ENCODE measurements around the gene TMEM231. TPM values are rescaled to one million over a fixed set of nuclear protein-coding genes. Genes with fewer than 3 reads are reported as not detected.
"Not testable (repeated sequence)": the region's sequence is repeated elsewhere in the genome, so short reads cannot be mapped to it uniquely, and the experiment has no call there.

The TMEM231 gene, protein sequence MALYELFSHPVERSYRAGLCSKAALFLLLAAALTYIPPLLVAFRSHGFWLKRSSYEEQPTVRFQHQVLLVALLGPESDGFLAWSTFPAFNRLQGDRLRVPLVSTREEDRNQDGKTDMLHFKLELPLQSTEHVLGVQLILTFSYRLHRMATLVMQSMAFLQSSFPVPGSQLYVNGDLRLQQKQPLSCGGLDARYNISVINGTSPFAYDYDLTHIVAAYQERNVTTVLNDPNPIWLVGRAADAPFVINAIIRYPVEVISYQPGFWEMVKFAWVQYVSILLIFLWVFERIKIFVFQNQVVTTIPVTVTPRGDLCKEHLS
- total RNA-seq (1 to 10 TPM; 6.3 to 7.8 (median 6.8) TPM), polyA plus RNA-seq (3.8 TPM)
- long read RNA-seq, donor 1, full-length matches to known transcripts = 35 of 38 reads
- long read RNA-seq, donor 1, partial matches to known transcripts = 0 of 38 reads
- long read RNA-seq, donor 1, other reads (novel, unspliced or antisense) = 3 of 38 reads
- long read RNA-seq, donor 2, full-length matches to known transcripts = 16 of 19 reads
- long read RNA-seq, donor 2, partial matches to known transcripts = 0 of 19 reads
- long read RNA-seq, donor 2, other reads (novel, unspliced or antisense) = 3 of 19 reads
- long read RNA-seq, donor 3, full-length matches to known transcripts = 80 of 96 reads
- long read RNA-seq, donor 3, partial matches to known transcripts = 1 of 96 reads
- long read RNA-seq, donor 3, other reads (novel, unspliced or antisense) = 15 of 96 reads
- long read RNA-seq, donor 4, full-length matches to known transcripts = 12 of 16 reads
- long read RNA-seq, donor 4, partial matches to known transcripts = 0 of 16 reads
- long read RNA-seq, donor 4, other reads (novel, unspliced or antisense) = 4 of 16 reads

DNA sequence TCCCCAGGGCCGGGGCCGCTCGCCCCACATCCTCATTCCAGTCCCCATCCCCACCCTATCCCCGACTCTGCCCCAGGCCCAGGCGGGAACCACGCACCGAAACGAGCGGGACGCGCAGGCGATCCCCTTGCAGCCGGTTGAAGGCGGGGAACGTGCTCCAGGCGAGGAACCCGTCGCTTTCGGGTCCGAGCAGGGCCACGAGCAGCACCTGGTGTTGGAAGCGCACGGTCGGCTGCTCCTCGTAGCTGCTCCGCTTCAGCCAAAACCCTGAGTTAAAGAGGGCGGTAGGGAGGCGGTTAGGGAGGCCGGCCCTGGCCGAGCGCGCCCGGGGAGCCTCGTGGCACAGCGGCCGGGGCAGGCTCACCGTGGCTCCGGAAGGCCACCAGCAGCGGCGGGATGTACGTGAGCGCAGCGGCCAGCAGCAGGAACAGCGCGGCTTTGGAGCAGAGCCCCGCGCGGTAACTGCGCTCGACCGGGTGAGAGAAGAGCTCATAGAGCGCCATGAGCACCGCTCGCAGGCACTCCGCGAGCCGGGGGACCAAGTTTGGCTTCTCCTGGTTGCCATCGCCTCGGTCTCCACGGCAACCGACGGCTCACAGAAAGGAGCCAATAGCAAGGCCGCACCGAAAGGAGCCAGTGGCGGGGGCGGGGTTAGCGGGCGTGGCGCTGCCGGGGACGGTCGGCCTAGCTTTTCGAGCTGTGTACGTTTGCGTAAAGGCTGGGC, at the start of gene TMEM231:
Gene TMEM231 (minus strand): TSS at position 546 of the 724 bp plus-strand sequence. CDS start 43 bp downstream, at position 503.
- Histone ChIP-seq H3K4me3 (ENCODE audit: low read length) (peak within 1 kb of the TSS; percentile 69), H3K27ac (ENCODE audit: low read length) (peak within 1 kb of the TSS; percentile 64), H3K27me3 (ENCODE audit: control insufficient read depth, insufficient read depth) (no peaks in the 10 kb centered on the region), H3K4me1 (ENCODE audit: control insufficient read depth, insufficient read depth, low read length) (no peaks in the 10 kb centered on the region), H3K9me3 (ENCODE audit: control insufficient read depth, low read length) (no peaks in the 10 kb centered on the region)
- intact Hi-C loops (cut with DNase I) = loop anchor here in 2 of 4 donors (5.0 to 10.0 kb wide), 3 partner anchors 39 to 81 kb away; partner anchors contain the start of gene ADAT1 (in 1 of the 2)
- peak; percentile 98 for ATAC-seq
- under 1% methylated on average over 75 of the region's 75 CpGs for WGBS
- peak; percentile 99 to 100 (median 99) for DNase-seq

DNA sequence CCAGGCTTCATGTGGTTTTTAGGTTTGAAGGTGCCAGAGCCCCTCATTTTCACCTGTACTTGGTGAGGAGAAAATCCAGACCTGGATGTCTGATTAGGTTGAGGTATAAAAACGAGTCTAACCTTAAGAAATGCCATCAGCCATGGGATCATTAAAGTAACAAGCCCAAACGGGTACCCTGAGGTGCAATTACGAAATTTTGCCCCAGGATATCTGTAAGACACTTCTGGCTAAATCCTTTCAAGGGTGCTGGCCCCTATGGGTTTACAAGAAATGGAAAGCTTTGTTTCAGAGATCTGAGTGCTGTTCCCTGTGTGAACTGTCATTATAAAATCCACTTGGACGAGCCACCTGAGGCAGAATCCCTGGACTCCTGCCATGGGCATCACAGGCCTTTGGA, 47.2 kb upstream of the TMEM231 start:
- Histone ChIP-seq H3K27me3 (ENCODE audit: control insufficient read depth, insufficient read depth) (no peaks in the 10 kb centered on the region), H3K4me1 (ENCODE audit: control insufficient read depth, insufficient read depth, low read length) (no peaks in the 10 kb centered on the region), H3K27ac (ENCODE audit: low read length) (no peak overlapping the region), H3K4me3 (ENCODE audit: low read length) (no peak overlapping the region), H3K9me3 (ENCODE audit: control insufficient read depth, low read length) (no peaks in the 10 kb centered on the region)
- 91% methylated on average over 4 of the region's 4 CpGs for WGBS
- intact Hi-C loops (cut with DNase I) = no loop called here
- DNase-seq = no peak
- ATAC-seq = no peak

DNA sequence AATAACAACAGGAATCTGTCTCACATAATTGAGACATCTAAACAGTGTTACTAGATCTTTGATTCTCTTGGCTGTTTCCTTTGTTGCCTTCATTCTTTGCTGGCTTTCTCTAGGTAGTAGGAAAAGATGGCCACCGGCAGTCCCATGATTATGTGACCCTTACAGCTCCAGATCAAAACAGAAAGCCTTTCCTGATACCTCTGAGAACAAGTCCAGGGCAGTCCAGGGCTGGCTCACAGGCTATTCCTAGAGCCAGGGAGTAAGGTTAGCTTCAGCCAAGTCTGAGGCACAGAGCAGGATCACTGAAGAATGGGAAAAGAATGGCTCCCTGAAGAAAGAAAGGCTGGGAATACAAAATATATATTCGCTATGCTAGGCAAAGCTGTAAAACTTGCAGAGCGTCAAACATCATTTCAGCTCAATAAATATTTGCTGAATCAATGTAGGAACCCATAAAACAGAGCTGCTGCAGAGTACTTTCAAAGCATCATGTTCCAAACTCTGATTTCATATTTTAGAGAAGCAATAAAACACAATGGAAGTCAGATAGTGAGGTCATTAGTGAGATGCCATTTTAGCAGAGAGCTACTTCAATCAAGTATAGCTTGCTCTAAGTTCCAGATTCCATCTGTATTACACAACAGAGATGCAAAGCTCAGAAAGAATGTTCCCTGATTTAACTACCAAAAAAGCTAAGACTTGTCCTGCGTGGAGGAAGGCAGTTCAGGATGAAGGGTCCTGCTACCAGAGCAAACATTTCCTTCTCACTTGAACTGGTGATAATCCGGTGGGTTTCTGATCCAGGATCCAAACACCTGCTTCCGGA, 43.6 kb upstream of the TMEM231 start:
- intact Hi-C loops (cut with DNase I) = loop anchor here in 1 of 4 donors (10.0 kb wide), 1 partner anchor 115 kb away; no protein-coding TSS in a partner anchor
- DNase-seq = no peak
- Histone ChIP-seq H3K4me1 (ENCODE audit: control insufficient read depth, insufficient read depth, low read length) (no peaks in the 10 kb centered on the region), H3K4me3 (ENCODE audit: low read length) (no peak overlapping the region), H3K27me3 (ENCODE audit: control insufficient read depth, insufficient read depth) (no peaks in the 10 kb centered on the region), H3K9me3 (ENCODE audit: control insufficient read depth, low read length) (no peaks in the 10 kb centered on the region), H3K27ac (ENCODE audit: low read length) (no peak overlapping the region)
- WGBS = 86% methylated on average over 6 of the region's 6 CpGs
- ATAC-seq = no peak

DNA sequence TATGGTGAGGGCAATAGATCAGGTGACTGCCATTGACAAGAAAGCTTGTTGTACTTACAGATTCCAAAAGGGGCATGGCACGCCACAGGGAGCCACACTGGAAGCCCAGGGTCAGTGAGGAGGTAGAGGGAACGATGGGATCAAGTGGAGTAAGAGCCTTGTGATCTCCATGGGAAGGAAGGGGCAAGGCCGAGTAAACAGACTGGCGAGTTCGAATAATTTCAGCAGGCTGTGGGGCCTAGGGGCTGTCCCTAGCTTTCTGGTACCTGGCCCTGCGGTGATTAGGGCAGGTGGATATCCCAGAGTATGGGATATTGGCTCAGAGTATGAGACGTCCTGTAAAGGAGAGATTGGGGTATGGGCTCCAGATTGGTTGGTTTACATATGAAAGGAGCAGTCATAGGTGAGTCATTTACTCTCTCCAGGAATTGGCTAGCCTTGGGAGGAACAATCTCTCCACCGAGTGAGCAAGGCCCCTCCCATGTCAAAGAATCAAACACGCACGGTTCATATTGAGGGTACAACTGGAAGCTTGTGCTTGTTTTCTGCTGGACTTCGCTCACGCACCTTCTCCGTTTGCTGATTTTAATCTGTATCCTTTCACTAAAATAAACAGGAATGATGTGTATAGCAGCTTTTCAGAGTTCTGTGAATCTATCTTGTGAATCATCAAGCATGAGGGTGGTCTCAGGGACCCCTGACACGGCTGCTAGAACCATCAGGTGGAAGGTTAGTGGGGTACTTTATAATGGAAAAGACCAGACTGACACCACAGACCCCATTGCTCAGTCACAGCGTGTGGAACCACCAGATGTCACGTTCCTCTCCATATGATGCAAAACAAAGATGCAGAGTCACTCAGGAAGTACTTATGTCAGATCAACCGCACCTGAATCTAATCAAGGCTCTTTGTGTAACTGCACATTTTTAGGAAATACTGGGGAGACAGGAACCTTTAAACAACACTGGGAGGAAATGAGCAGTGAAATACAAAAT, 38.1 kb upstream of the TMEM231 start:
- WGBS = 70% methylated on average over 17 of the region's 17 CpGs
- H3K4me3 ChIP-seq (ENCODE audit: low read length) = no peak overlapping the region
- ATAC-seq (peak in 1 of 2 donors; percentile 35), DNase-seq (no peak)
- no peak overlapping the region for H3K27ac ChIP-seq (ENCODE audit: low read length)
- H3K9me3 ChIP-seq (ENCODE audit: control insufficient read depth, low read length) = no peaks in the 10 kb centered on the region
- no peaks in the 10 kb centered on the region for H3K4me1 ChIP-seq (ENCODE audit: control insufficient read depth, insufficient read depth, low read length)
- no peaks in the 10 kb centered on the region for H3K27me3 ChIP-seq (ENCODE audit: control insufficient read depth, insufficient read depth)
- intact Hi-C loops (cut with DNase I) = loop anchor here in 1 of 4 donors (10.0 kb wide), 1 partner anchor 109 kb away; no protein-coding TSS in a partner anchor

DNA sequence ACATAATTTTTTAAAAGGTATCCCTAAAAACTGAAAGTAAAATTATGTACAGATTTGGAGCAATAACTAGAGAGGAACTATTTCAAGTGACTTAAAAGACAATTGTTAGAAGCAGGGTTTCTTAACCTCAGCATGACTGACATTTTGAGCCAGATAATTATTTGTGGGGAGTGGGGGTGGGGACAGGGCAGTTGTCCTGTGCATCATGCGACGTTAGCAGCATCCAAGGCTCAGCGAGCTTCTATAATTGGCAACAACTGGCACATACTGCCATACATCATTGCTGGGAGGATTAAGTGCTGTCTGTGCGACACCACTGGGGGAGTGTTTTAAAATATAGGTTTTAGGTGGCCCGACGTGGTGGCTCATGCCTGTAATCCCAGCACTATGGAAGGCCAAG, 37.3 kb upstream of the TMEM231 start:
- no peaks in the 10 kb centered on the region for H3K4me1 ChIP-seq (ENCODE audit: control insufficient read depth, insufficient read depth, low read length)
- ATAC-seq = no peak
- H3K27ac ChIP-seq (ENCODE audit: low read length) = no peak overlapping the region

DNA sequence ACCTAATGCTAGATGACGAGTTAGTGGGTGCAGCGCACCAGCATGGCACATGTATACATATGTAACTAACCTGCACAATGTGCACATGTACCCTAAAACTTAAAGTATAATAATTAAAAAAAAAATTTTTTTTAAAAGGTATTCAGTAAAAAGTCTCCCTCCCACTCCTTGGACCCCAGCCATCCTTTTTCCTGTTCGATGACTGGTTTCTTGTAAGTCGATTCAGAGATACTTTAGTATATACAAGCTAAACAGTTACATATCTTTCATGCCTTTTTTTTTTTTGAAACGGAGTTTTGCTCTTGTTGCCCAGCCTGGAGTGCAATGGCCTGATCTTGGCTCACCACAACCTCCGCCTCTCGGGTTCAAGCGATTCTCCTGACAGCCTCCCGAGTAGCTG, 35.9 kb upstream of the TMEM231 start:
- H3K27ac ChIP-seq (ENCODE audit: low read length); H3K27me3 ChIP-seq (ENCODE audit: control insufficient read depth, insufficient read depth); H3K4me3 ChIP-seq (ENCODE audit: low read length); DNase-seq; H3K4me1 ChIP-seq (ENCODE audit: control insufficient read depth, insufficient read depth, low read length); H3K9me3 ChIP-seq (ENCODE audit: control insufficient read depth, low read length); ATAC-seq: not testable (repeated sequence)
- intact Hi-C loops (cut with DNase I) = loop anchor here in 1 of 4 donors (10.0 kb wide), 1 partner anchor 107 kb away; no protein-coding TSS in a partner anchor
- WGBS = 31% methylated on average over 7 of the region's 9 CpGs

More for the DNA sequence above, 37.3 kb upstream of the TMEM231 start:
- Histone ChIP-seq H3K27me3 (ENCODE audit: control insufficient read depth, insufficient read depth) (no peaks in the 10 kb centered on the region), H3K9me3 (ENCODE audit: control insufficient read depth, low read length) (no peaks in the 10 kb centered on the region), H3K4me3 (ENCODE audit: low read length) (no peak overlapping the region)
- no peak for DNase-seq
- WGBS = 79% methylated on average over 6 of the region's 6 CpGs
- intact Hi-C loops (cut with DNase I) = loop anchor here in 1 of 4 donors (10.0 kb wide), 1 partner anchor 109 kb away; no protein-coding TSS in a partner anchor

DNA sequence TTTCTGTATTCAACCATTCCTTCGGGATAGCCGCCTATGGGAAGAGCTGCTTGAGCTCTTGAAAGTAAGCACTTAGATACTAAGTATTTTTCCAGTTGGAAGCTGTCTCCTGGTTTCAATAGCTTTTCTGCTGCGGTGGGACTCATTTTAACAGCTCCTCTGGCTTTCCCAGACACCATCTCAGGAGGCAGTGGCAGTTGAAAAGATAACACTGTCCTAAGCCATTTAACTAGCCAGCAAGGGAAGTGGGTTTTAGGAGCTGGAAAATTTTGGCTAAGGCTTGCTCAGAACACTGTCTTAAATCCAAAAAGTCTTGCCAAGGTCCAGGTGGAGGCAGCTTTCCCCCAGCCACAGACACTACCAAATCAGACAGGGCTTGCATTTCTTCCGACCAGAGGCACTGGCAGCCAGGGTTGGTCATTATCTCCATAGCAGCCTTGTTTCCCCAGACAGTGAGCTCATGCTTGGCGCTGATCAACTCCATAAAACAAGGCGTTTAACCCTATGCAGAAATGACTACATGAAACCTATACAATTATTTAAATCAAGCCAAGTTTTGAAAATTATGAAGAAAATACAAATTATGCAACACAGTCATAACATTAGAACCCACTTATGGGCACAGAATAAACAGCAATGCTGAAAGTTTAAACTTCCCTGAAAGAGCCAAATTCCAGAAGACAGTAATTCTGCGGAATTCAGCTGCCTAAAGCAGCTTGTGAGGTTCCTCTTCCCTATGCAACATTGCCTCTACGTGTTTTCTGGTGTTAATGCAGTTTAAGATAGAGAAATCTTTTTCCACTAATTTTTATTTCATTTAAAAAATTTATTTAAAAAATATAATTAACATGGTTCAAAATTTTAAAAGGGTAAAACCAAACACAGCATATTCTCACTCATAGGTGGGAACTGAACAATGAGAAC, 35.1 kb upstream of the TMEM231 start:
- H3K4me3 ChIP-seq (ENCODE audit: low read length) = no peak overlapping the region
- intact Hi-C loops (cut with DNase I) = loop anchor here in 1 of 4 donors (10.0 kb wide), 1 partner anchor 106 kb away; no protein-coding TSS in a partner anchor
- peak overlapping the region; percentile 92 for H3K27ac ChIP-seq (ENCODE audit: low read length)
- DNase-seq (peak; percentile 80 to 89 (median 83)), ATAC-seq (peak; percentile 91 to 94)
- 17% methylated on average over 8 of the region's 8 CpGs for WGBS
- no peaks in the 10 kb centered on the region for H3K9me3 ChIP-seq (ENCODE audit: control insufficient read depth, low read length)
- H3K4me1 ChIP-seq (ENCODE audit: control insufficient read depth, insufficient read depth, low read length) = no peaks in the 10 kb centered on the region
- no peaks in the 10 kb centered on the region for H3K27me3 ChIP-seq (ENCODE audit: control insufficient read depth, insufficient read depth)

DNA sequence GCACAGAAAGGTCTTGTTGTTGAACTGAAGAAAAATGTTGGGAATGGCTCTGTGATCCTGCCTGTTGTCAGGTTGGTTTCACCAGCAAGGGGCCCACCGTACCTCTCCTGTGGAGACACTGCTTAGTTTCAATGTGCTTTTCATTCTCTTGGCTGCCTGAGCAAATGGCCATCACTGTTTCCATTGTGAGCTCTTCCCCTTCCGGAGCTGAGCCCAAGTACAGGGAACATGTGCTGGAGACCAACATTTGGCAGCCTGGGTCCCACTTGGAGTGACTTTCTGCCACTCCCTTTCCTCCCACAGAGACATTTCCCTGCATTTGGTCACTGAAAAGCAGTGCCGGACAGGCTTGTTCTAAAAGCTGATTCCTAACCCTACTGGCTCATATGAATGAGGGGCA, 33.3 kb upstream of the TMEM231 start:
- H3K27ac ChIP-seq (ENCODE audit: low read length) = peak overlapping the region; percentile 60
- DNase-seq (peak; percentile 81 to 86 (median 83)), ATAC-seq (peak; percentile 84 to 90)
- WGBS = 39% methylated on average over 3 of the region's 3 CpGs
- H3K4me3 ChIP-seq (ENCODE audit: low read length) = no peak overlapping the region
- no peaks in the 10 kb centered on the region for H3K9me3 ChIP-seq (ENCODE audit: control insufficient read depth, low read length)
- intact Hi-C loops (cut with DNase I) = no loop called here
- H3K4me1 ChIP-seq (ENCODE audit: control insufficient read depth, insufficient read depth, low read length) = no peaks in the 10 kb centered on the region
- no peaks in the 10 kb centered on the region for H3K27me3 ChIP-seq (ENCODE audit: control insufficient read depth, insufficient read depth)

All from right cardiac atrium (tissue), 5 donors.